SK-N-MC (cell line): ENCODE data around the gene RPH3AL.
"Not testable (repeated sequence)": the region's sequence is repeated elsewhere in the genome, so short reads cannot be mapped to it uniquely, and the experiment has no call there.

Experiments
- DNase-seq: peaks from one replicate; pipeline ENCODE4 v3.0.0-alpha.2; 2011; ENCODE audit warnings: low read depth, low spot score
- H3K27ac ChIP-seq: fragments of 200-600 bp; sonication (generic); 2 replicates; pipeline ENCODE4 v1.5.1; 2016; ENCODE audit warnings: mixed run types
- H3K36me3 ChIP-seq: fragments of 200-600 bp; sonication (generic); 2 replicates; pipeline ENCODE4 v1.6.1; 2017; ENCODE audit warnings: antibody characterized with exemption, low read length, mixed read lengths; ENCODE audit not compliant: insufficient read depth
- H3K4me3 ChIP-seq: fragments of 200-600 bp; sonication (generic); 2 replicates; pipeline ENCODE4 v1.5.1; 2016
- H3K9ac ChIP-seq: fragments of 200-600 bp; sonication (generic); 2 replicates; pipeline ENCODE4 v1.8.0; 2017; ENCODE audit warnings: mixed run types, mixed read lengths; ENCODE audit not compliant: insufficient read length
- H3K9me3 ChIP-seq: fragments of 200-600 bp; sonication (generic); 2 replicates; pipeline ENCODE4 v1.6.1; 2017; ENCODE audit warnings: low read depth, mild to moderate bottlenecking, antibody characterized with exemption, low read length, moderate library complexity, mixed read lengths
- EZH2 ChIP-seq: fragments of 200-600 bp; sonication (generic); IDR thresholded peaks from one replicate; pipeline ENCODE4 v1.6.1; 2017; ENCODE audit warnings: antibody characterized with exemption
- FOXP2 ChIP-seq: optimal IDR thresholded peaks from 2 replicates; pipeline ENCODE3; 2011; ENCODE audit warnings: mild to moderate bottlenecking, moderate library complexity; ENCODE audit not compliant: insufficient read depth; ENCODE audit errors: extremely low read length, control extremely low read depth
- POLR2AphosphoS5 ChIP-seq: IDR thresholded peaks from 2 replicates; pipeline ENCODE4 v1.6.1; 2012; ENCODE audit warnings: mild to moderate bottlenecking, low read depth, low read length, borderline replicate concordance

RPH3AL gene

GRCh38 chr17:278055-278675 is 74.4 kb downstream of the RPH3AL start:
- Histone ChIP-seq H3K4me3 (no peak overlapping the region), H3K36me3 (no peaks in the 10 kb centered on the region; the same call in 1 of the 2 replicates), H3K9ac (no peak overlapping the region), H3K27ac (no peak overlapping the region), H3K9me3 (no peaks in the 10 kb centered on the region)
- DNase-seq, result no peak
- no peak for TF ChIP-seq POLR2AphosphoS5
- no peak for TF ChIP-seq FOXP2
- no peak for TF ChIP-seq EZH2

DNA sequence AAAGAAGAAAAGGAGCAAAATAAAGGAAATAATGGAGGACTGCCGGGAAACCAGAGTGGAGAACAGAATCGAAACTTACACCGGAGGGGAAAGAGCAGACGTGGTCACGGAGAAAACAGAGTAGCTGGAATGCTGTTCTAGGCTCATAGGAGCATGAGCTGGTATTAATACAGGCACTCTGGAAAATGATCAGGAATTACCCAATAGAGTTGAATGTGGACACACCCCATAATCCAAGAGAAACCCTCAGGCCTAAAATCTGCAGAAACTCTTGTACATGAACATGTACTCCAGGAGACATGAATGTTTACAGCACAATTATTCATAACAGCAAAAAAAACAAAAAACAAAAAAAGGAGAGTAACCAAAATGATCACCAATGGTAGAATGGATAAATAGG is 77.7 kb downstream of the RPH3AL start:
- DNase-seq, result no peak
- H3K4me3 ChIP-seq, result no peak overlapping the region
- no peak overlapping the region for H3K9ac ChIP-seq
- H3K27ac ChIP-seq, result no peak overlapping the region
- no peaks in the 10 kb centered on the region for H3K9me3 ChIP-seq
- no peak for TF ChIP-seq EZH2
- no peak for TF ChIP-seq POLR2AphosphoS5
- no peak for TF ChIP-seq FOXP2
- no peaks in the 10 kb centered on the region for H3K36me3 ChIP-seq

DNA sequence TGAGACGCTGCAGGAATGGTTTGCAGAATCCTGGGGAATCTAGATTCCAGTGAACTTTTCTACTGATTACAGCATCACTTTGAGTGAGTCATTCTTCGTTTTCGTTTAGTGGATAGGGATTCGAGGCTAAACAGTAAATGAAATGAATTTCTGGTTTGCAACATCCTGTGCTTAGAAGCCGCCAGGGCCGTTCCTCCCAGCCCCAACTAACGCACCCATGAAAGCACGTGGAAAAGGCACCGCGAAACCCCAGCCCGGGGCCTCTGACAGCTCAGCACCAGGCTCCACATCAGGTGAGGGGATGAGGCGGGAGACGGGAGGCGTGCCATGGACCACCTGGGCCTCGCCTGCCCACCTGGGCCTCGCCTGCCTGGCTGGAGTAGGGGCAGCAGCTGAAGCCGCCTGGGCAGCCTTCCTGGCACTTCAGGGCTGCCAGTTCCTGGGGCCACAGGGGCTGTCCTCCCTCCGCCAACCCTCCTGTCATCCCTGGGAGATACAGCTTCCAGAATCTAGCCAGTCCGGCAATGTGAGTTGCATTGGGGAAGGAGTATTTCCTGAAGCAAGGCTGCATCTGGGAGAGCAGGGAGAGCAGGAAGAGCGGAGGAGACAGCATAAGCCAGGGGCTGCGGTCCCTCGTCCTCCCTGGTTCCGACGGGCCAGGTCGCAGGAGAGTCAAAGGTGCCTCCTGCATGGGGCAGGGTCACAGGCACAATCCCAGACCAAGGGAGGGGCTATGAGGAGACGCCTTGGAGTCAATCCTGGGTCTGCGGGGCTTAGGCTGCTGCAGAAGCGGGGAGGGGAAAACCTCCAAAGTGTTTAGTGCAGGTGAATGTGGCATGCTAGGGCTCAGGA is 78.4 kb downstream of the RPH3AL start:
- TF ChIP-seq POLR2AphosphoS5 (no peak), FOXP2 (no peak)
- no peak for DNase-seq

DNA sequence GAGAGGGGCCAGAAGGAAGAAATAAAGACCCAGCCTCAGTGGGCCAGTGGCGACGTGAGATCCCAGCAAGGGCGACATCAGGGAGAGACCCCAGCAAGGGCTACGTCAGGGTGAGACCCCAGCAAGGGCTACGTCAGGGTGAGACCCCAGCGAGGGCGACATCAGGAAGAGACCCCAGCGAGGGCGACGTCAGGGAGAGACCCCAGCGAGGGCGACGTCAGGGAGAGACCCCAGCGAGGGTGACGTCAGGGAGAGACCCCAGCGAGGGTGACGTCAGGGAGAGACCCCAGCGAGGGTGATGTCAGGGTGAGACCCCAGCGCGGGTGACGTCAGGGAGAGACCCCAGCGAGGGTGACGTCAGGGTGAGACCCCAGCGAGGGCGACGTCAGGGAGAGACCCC is 79.8 kb downstream of the RPH3AL start:
- H3K36me3 ChIP-seq, DNase-seq, H3K9me3 ChIP-seq: not testable (repeated sequence)

More for the DNA sequence above, 78.4 kb downstream of the RPH3AL start:
- no peaks in the 10 kb centered on the region for H3K9me3 ChIP-seq
- H3K9ac ChIP-seq, result no peak overlapping the region
- no peaks in the 10 kb centered on the region for H3K36me3 ChIP-seq
- no peak overlapping the region for H3K27ac ChIP-seq
- no peak overlapping the region for H3K4me3 ChIP-seq

DNA sequence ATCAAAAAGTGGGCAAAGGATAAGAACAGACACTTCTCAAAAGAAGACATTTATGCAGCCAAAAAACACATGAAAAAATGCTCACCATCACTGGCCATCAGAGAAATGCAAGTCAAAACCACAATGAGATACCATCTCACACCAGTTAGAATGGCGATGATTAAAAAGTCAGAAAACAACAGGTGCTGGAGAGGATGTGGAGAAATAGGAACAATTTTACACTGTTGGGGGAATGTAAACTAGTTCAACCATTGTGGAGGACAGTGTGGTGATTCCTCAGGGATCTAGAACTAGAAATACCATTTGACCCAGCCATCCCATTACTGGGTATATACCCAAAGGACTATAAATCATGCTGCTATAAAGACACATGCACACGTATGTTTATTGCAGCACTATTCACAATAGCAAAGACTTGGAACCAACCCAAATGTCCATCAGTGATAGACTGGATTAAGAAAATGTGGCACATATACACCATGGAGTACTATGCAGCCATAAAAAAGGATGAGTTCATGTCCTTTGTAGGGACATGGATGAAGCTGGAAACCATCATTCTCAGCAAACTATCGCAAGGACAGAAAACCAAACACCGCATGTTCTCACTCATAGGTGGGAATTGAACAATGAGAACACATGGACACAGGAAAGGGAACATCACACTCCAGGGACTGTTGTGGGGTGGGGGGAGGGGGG is 80.5 kb downstream of the RPH3AL start:
- H3K4me3 ChIP-seq, H3K9me3 ChIP-seq, H3K36me3 ChIP-seq, DNase-seq, H3K27ac ChIP-seq, H3K9ac ChIP-seq: not testable (repeated sequence)

More for the DNA sequence above, 79.8 kb downstream of the RPH3AL start:
- H3K9ac ChIP-seq, H3K4me3 ChIP-seq, H3K27ac ChIP-seq: not testable (repeated sequence)

DNA sequence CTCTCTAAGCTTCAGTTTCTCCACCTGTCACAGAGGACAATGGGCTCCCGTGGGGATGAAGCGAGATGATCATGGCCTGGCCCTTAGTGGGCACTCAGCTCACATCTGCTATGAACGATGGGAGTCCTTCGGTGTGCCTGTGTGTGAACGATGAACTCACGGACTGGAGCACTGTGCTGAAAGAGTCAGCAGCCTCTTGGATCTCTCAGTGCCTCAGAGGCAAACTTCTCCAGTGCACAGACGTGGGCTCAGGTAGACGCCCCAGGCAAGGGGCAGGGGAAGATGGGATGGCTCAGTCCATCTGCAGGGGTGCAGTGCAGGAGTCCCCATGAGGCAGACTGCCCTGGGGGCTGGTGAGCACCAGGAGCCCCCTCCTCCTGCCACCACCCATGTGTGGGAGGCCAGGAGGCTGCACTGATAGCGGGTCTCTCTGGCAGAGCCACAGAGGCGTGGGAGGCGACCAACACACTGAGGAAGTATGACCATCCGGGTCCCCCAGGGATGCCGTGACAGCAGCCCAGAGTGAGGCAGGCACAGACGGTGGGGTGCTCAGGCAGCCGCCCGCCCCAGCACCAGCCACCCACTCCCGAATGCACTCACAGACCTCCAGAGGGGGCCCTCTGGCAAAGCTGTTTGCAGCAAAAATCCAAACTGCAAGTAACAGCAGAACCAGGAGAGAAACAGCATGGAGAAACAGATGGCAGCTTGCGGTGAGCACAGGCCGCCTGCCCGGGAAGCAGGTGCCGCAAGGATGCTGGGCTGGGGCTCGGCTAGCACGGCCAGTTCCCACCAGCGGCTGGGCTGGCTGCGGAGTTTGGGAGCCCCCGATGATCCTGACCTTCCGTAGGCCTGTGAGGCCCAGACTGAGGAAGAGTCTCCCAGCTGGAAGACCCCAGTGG is 82.7 kb downstream of the RPH3AL start:
- Histone ChIP-seq H3K9me3 (no peaks in the 10 kb centered on the region), H3K36me3 (no peaks in the 10 kb centered on the region), H3K9ac (no peak overlapping the region), H3K4me3 (no peak overlapping the region), H3K27ac (no peak overlapping the region)
- TF ChIP-seq FOXP2 (no peak), POLR2AphosphoS5 (no peak), EZH2 (no peak)
- no peak for DNase-seq

DNA sequence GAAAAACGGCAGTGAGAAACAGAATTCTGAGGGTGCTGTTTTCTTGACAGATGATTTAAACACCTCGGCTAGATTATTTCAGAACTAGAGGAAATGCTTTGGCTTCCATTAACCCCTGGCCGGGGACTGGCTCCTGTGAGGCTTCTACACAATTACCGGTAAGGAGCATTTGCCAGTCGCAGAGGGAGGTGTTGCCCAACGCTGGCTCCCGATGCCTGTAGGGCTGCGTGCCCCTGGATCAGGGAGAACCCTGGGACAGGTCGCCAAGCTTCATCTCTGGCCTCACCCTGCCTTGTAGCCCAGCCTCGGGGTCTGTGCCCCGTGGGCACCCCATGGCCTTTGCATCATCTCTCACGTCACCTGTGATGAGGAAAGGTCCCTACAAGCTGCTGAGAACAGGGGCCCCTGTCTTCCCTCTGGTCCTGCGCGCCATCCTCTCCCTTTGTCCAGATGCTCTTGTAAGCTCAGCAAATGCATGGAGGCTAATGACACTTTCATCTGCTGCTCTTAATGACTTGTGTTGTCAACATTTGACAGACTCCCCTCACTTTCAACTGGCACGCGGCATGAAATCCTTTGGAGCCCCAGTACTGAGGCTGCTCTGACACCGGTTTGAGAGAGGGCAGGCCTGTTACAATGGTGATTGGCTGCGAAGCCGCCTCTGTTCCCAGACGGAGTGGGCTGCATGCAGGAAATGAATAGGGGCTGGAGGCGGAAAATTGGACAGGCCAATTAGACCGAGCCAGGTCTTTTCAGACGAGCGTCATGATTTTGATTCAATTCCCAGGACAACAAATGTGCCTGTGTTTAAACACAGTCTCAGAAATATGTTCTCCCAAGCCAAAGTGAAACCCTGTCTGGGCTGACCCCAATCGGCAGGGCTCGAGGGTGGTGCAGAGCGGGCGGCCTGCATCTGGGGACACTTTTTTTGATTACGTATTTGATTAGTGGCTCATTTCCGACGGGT is 85.6 kb downstream of the RPH3AL start:
- Histone ChIP-seq H3K36me3 (peaks cover 8% of the 10 kb centered on the region; the same call in 1 of the 2 replicates), H3K9ac (no peak overlapping the region), H3K9me3 (no peaks in the 10 kb centered on the region), H3K4me3 (no peak overlapping the region), H3K27ac (no peak overlapping the region)
- DNase-seq, result no peak
- TF ChIP-seq EZH2, result no peak
- TF ChIP-seq POLR2AphosphoS5, result no peak
- TF ChIP-seq FOXP2, result no peak

GRCh38 chr17:266219-266618 is 86.4 kb downstream of the RPH3AL start:
- Histone ChIP-seq H3K9me3 (no peaks in the 10 kb centered on the region), H3K4me3 (no peak overlapping the region), H3K9ac (no peak overlapping the region), H3K36me3 (peaks cover 8% of the 10 kb centered on the region; the same call in 1 of the 2 replicates), H3K27ac (no peak overlapping the region)
- TF ChIP-seq POLR2AphosphoS5 (no peak), FOXP2 (no peak), EZH2 (no peak)
- no peak for DNase-seq
